ENCODE results near the gene ARHGAP15.

The ARHGAP15 gene

DNA sequence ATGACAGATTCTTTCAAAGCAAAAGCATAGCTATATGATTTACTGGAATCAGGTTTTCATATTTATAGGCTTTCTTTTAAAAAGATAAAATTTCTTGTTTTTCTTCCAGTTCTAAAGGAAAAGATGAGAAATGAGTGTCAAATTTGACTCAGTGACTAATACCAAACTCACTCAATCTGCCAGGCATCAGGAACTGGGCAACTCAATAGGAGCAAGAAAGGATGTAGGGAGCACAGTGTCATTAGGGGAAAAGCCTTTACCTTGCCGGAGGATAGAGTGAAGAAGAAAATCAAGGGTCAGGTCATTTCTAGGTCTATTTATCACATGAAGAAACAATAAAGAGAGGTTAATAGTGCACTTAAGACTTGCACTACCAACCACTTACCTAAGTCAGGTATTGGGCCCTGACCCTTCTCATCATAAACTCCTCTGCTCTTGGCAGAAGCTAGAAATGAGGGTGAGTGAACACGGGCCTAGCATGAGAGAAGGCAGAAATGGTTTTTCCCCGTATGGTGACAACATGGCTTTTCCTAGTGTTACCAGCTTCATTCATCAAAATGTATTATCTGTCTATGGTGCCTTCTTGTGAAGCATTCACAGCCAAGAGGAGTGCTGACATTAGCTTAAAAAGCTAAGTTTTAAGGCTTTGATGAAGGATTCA lies 151.0 kb downstream of the ARHGAP15 start:
- no peak for DNase-seq (ENCODE audit: low spot score)
- Histone ChIP-seq H3K4me3 (no peak overlapping the region), H3K27ac (no peak overlapping the region)
- TF ChIP-seq, protein P1, sequence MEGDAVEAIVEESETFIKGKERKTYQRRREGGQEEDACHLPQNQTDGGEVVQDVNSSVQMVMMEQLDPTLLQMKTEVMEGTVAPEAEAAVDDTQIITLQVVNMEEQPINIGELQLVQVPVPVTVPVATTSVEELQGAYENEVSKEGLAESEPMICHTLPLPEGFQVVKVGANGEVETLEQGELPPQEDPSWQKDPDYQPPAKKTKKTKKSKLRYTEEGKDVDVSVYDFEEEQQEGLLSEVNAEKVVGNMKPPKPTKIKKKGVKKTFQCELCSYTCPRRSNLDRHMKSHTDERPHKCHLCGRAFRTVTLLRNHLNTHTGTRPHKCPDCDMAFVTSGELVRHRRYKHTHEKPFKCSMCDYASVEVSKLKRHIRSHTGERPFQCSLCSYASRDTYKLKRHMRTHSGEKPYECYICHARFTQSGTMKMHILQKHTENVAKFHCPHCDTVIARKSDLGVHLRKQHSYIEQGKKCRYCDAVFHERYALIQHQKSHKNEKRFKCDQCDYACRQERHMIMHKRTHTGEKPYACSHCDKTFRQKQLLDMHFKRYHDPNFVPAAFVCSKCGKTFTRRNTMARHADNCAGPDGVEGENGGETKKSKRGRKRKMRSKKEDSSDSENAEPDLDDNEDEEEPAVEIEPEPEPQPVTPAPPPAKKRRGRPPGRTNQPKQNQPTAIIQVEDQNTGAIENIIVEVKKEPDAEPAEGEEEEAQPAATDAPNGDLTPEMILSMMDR (IDR thresholded peaks at IDR 0.05), result no peak

DNA sequence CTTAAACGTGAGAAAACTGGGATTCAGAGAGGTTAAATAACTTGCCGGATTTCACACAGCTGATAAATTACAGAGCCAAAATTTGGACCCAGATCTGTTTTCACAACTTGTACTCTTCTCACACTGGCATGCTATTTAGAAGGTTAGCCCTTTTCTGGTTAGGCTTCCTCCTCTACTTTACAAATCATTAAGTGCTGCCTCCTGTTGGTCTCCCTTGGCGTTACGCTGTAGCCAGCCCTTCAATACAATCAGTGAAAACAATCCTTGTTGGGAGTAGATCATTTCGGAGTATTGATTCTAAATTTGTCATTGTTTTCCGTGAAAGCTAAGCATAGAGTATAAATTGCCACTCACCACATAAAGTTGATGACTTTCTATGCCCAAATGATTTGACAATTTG lies 153.5 kb downstream of the ARHGAP15 start:
- TF ChIP-seq, protein P1 (IDR thresholded peaks at IDR 0.05), result no peak
- DNase-seq (ENCODE audit: low spot score), result no peak
- Histone ChIP-seq H3K4me3 (no peak overlapping the region), H3K27ac (no peak overlapping the region)

DNA sequence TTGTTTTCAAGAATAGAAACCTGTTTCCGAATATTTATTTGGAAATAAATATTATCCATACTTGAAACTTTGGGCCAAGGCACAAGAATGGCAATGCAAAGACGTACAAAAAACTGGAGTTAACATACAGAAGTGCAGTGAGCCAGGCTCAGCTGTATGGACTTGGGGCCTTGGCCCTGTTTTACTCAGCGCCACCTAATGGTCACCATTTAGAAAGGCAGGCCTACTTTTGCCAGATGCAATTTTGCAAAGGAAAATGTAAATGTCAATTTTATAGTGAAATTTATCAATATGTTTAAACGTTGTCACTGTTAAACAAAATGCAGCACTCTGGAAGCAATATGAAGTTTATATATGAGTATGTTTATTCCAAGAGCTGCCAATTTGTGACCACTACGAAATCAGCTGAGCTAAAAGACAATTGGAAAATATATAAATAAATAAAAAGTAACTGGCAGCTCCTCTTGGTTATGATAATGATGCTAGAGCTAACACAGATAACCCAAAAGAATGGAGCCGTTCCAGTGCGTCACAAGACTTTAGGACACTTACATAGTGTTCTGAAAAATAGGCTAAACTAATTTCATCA lies 155.0 kb downstream of the ARHGAP15 start:
- no peak for DNase-seq (ENCODE audit: low spot score)
- TF ChIP-seq, protein P1 (IDR thresholded peaks at IDR 0.05), result no peak
- no peak overlapping the region for H3K27ac ChIP-seq
- H3K4me3 ChIP-seq, result no peak overlapping the region

DNA sequence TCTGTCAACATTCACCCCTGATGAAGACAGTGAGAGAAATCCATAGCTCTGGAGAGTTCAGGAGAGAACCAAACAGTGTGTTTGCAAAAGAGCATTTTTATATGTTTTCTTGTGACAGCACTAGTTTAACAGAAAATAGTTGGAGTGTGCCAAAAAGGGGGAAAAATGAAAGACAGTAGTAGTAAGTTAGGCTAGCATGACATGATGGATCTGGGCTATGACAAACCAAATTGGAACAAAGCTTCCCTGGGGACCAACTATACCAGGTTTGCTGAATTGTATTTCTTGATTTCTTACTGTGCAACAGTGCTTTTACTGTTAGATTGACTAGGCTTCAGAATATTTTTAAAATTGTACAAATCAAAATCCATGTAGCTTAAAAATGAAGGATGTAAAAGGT lies 159.8 kb downstream of the ARHGAP15 start:
- no peak overlapping the region for H3K4me3 ChIP-seq
- no peak overlapping the region for H3K27ac ChIP-seq
- no peak for DNase-seq (ENCODE audit: low spot score)
- TF ChIP-seq, protein P1 (IDR thresholded peaks at IDR 0.05), result no peak

DNA sequence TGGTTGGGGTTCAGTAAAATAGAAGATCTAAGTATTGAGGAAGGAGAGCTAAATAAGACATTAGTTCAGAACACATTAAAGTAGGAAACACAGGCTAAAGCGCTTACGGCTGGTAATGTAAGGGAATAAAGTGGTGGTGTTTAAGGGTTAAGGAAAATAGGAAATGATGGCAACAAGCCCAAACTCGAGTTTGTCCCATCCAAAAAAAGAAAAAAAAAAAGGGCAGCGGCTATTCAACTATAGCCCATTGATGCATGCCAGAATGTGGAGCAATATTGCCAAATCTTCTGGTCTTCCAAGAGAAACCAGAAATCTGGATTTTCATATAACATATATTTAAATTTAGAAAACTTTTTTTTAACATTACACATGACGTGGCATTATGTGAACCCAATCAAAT lies 161.0 kb downstream of the ARHGAP15 start:
- H3K4me3 ChIP-seq, result no peak overlapping the region
- DNase-seq (ENCODE audit: low spot score), result no peak
- H3K27ac ChIP-seq, result no peak overlapping the region
- TF ChIP-seq, protein P1 (IDR thresholded peaks at IDR 0.05), result no peak

DNA sequence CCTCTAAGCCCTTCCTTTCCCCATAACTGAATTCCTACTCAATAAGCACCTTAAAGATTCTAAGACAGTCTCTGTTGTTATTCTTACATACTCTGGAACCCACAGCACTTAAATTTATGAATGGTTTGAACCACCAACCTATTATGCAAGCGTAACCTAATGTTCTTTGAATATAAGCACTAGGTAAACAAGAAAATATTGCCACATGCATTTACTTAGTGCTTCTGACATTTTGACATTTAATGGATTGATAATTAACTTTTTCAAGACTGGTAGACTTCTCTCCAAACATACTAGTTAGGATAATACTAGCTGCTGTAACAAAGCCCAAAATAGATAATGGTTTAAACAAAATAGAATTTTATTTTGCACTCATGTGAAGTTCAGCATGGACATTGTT lies 164.8 kb downstream of the ARHGAP15 start:
- no peak overlapping the region for H3K27ac ChIP-seq
- H3K4me3 ChIP-seq, result no peak overlapping the region
- TF ChIP-seq, protein P1 (IDR thresholded peaks at IDR 0.05), result no peak
- no peak for DNase-seq (ENCODE audit: low spot score)

DNA sequence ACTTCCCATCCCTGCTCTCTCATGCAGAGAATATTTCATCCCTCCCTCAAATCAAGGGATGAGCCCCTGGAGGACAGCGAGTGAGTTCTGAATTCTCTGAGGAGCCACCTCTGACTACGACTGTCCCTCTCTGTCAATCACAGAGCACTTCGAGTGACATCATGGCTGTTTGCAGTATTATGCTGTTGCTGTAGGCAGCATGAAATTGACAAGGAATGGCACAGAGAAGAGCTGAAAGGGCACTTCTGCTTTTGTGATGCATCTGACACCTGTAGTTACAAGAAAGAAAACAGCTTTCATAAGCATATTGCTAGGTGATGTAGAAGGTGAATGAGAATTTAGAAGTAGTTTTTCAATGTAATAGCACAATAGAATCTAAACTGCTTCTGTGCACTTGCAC lies 166.9 kb downstream of the ARHGAP15 start:
- no peak overlapping the region for H3K4me3 ChIP-seq
- H3K27ac ChIP-seq, result no peak overlapping the region
- TF ChIP-seq, protein P1 (IDR thresholded peaks at IDR 0.05), result no peak
- no peak for DNase-seq (ENCODE audit: low spot score)

All from coronary artery (tissue), 2 donors.